ENCODE results near the gene TAOK3. TPM values are rescaled to one million over a fixed set of nuclear protein-coding genes. Genes with fewer than 3 reads are reported as not detected.
"Not testable (repeated sequence)": the region's sequence is repeated elsewhere in the genome, so short reads cannot be mapped to it uniquely, and the experiment has no call there.

The TAOK3 gene
- total RNA-seq, 2 experiments from 2014 or later, result 47.4 to 53.4 TPM

GRCh38 chr12:118269806-118270205, 102.9 kb downstream of the TAOK3 start:
- POLR2A ChIA-PET, result no interaction called here
- CTCF ChIA-PET, result no interaction called here

GRCh38 chr12:118259079-118259478, 113.6 kb downstream of the TAOK3 start:
- ChIA-PET CTCF (no interaction called here), POLR2A (interaction anchor here (0.5 kb wide), 1 partner anchor 140 kb away, joined by 3 read pairs; no protein-coding TSS in a partner anchor)

- ChIA-PET POLR2A (no interaction called here), CTCF (no interaction called here)
These were observed 116.4 kb downstream of the TAOK3 start for GRCh38 chr12:118256352-118256751.

- ChIA-PET CTCF (interaction anchor here (0.7 kb wide), 3 partner anchors 104 to 146 kb away, joined by 3 to 4 read pairs (median 4); no protein-coding TSS in a partner anchor), POLR2A (no interaction called here)
These were observed 123.2 kb downstream of the TAOK3 start for GRCh38 chr12:118249547-118249946.

- CTCF ChIA-PET, POLR2A ChIA-PET: not testable (repeated sequence)
These were observed 126.8 kb downstream of the TAOK3 start for GRCh38 chr12:118245886-118246285.

- CTCF ChIA-PET, result no interaction called here
- POLR2A ChIA-PET, result no interaction called here
These were observed 133.8 kb downstream of the TAOK3 start for GRCh38 chr12:118238888-118239287.

GRCh38 chr12:118237908-118238307, 134.8 kb downstream of the TAOK3 start:
- CTCF ChIA-PET, result no interaction called here
- POLR2A ChIA-PET, result no interaction called here

- ChIA-PET POLR2A (no interaction called here), CTCF (no interaction called here)
These were observed 135.5 kb downstream of the TAOK3 start for GRCh38 chr12:118237052-118237665.

GRCh38 chr12:118220702-118221101, 152.0 kb downstream of the TAOK3 start:
- CTCF ChIA-PET, result no interaction called here
- POLR2A ChIA-PET, result no interaction called here

GRCh38 chr12:118219772-118220171, 152.9 kb downstream of the TAOK3 start:
- ChIA-PET CTCF (interaction anchor here (0.6 kb wide), 1 partner anchor 44 kb away, joined by 3 read pairs; no protein-coding TSS in a partner anchor), POLR2A (no interaction called here)

- POLR2A ChIA-PET, result no interaction called here
- CTCF ChIA-PET, result no interaction called here
These were observed 153.6 kb downstream of the TAOK3 start for GRCh38 chr12:118219106-118219505.

GRCh38 chr12:118213452-118213851, 159.3 kb downstream of the TAOK3 start:
- POLR2A ChIA-PET, result no interaction called here
- CTCF ChIA-PET, result no interaction called here

- POLR2A ChIA-PET, result no interaction called here
- CTCF ChIA-PET, result interaction anchor here (1.1 kb wide), 1 partner anchor 163 kb away, joined by 3 read pairs; no protein-coding TSS in a partner anchor
These were observed 160.1 kb downstream of the TAOK3 start for GRCh38 chr12:118212606-118213005.

- POLR2A ChIA-PET, result no interaction called here
- CTCF ChIA-PET, result no interaction called here
These were observed 166.6 kb downstream of the TAOK3 start for GRCh38 chr12:118206107-118206412.

- CTCF ChIA-PET, result interaction anchor here (1.0 kb wide), 1 partner anchor 11 kb away, joined by 3 read pairs; no protein-coding TSS in a partner anchor
- POLR2A ChIA-PET, result no interaction called here
These were observed 178.7 kb downstream of the TAOK3 start for GRCh38 chr12:118193958-118194357.

- ChIA-PET CTCF (interaction anchor here (1.0 kb wide), 1 partner anchor 11 kb away, joined by 3 read pairs; no protein-coding TSS in a partner anchor), POLR2A (no interaction called here)
These were observed 179.2 kb downstream of the TAOK3 start for GRCh38 chr12:118193477-118193876.

GRCh38 chr12:118190266-118190665, 182.4 kb downstream of the TAOK3 start:
- POLR2A ChIA-PET, result no interaction called here
- CTCF ChIA-PET, result no interaction called here

GRCh38 chr12:118189741-118190191, 182.9 kb downstream of the TAOK3 start:
- POLR2A ChIA-PET, result no interaction called here
- CTCF ChIA-PET, result no interaction called here

- ChIA-PET CTCF (interaction anchor here (0.7 kb wide), 1 partner anchor 20 kb away, joined by 3 read pairs; no protein-coding TSS in a partner anchor), POLR2A (interaction anchor here (0.6 kb wide), 1 partner anchor 349 kb away, joined by 3 read pairs; no protein-coding TSS in a partner anchor)
These were observed 183.9 kb downstream of the TAOK3 start for GRCh38 chr12:118188690-118189371.

GRCh38 chr12:118187751-118188435, 184.8 kb downstream of the TAOK3 start:
- POLR2A ChIA-PET, result no interaction called here
- CTCF ChIA-PET, result no interaction called here

Measured in activated CD8-positive, alpha-beta memory T cell treated with anti-CD3 and anti-CD28 coated beads for 36 hours (primary cell).